Astrocyte (in vitro differentiated cells and primary cell): ENCODE measurements around the gene SH3GL2.
"Not testable (repeated sequence)": the region's sequence is repeated elsewhere in the genome, so short reads cannot be mapped to it uniquely, and the experiment has no call there.

Experiments
- EZH2 ChIP-seq: IDR thresholded peaks from 2 replicates; pipeline ENCODE4 v1.6.1; 2012; ENCODE audit warnings: mild to moderate bottlenecking, low read length, inconsistent platforms; ENCODE audit not compliant: insufficient read depth
- TF ChIP-seq, protein P1 (sequence below): IDR thresholded peaks from 2 replicates; pipeline ENCODE4 v1.5.1; 2011; ENCODE audit warnings: low read depth, mild to moderate bottlenecking, inconsistent platforms, low read length, moderate library complexity; ENCODE audit not compliant: insufficient read depth

GRCh38 chr9:17765131-17765530 is 186.3 kb downstream of the SH3GL2 start:
- TF ChIP-seq, protein P1, sequence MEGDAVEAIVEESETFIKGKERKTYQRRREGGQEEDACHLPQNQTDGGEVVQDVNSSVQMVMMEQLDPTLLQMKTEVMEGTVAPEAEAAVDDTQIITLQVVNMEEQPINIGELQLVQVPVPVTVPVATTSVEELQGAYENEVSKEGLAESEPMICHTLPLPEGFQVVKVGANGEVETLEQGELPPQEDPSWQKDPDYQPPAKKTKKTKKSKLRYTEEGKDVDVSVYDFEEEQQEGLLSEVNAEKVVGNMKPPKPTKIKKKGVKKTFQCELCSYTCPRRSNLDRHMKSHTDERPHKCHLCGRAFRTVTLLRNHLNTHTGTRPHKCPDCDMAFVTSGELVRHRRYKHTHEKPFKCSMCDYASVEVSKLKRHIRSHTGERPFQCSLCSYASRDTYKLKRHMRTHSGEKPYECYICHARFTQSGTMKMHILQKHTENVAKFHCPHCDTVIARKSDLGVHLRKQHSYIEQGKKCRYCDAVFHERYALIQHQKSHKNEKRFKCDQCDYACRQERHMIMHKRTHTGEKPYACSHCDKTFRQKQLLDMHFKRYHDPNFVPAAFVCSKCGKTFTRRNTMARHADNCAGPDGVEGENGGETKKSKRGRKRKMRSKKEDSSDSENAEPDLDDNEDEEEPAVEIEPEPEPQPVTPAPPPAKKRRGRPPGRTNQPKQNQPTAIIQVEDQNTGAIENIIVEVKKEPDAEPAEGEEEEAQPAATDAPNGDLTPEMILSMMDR = not testable (repeated sequence)
- not testable (repeated sequence) for TF ChIP-seq EZH2
